ENCODE results near the gene SIGLEC6.

The SIGLEC6 gene

GRCh38 chr19:51524666-51525264 is 6.7 kb downstream of the SIGLEC6 start:
- Histone ChIP-seq H3K9me3 (replicated peaks; ENCODE audit: low read length) (no peaks in the 10 kb centered on the region), H3K4me2 (ENCODE audit: low read length) (no peak overlapping the region), H3K4me3 (ENCODE audit: low read length) (no peak overlapping the region), H3K36me3 (ENCODE audit: insufficient read depth, low read length) (no peaks in the 10 kb centered on the region), H3K4me1 (ENCODE audit: control insufficient read depth, insufficient read depth, low read length) (no peaks in the 10 kb centered on the region), H3K9ac (ENCODE audit: low read depth, low read length) (no peak overlapping the region), H3K27me3 (ENCODE audit: control insufficient read depth, insufficient read depth, low read length) (no peaks in the 10 kb centered on the region)

- no peak overlapping the region for H3K9ac ChIP-seq (ENCODE audit: low read depth, low read length)
- no peaks in the 10 kb centered on the region for H3K27me3 ChIP-seq (ENCODE audit: control insufficient read depth, insufficient read depth, low read length)
Observed at GRCh38 chr19:51521781-51522180, 9.7 kb downstream of the SIGLEC6 start.

GRCh38 chr19:51521357-51521756 is 10.1 kb downstream of the SIGLEC6 start:
- Histone ChIP-seq H3K27me3 (ENCODE audit: control insufficient read depth, insufficient read depth, low read length) (no peaks in the 10 kb centered on the region), H3K9ac (ENCODE audit: low read depth, low read length) (no peak overlapping the region), H3K4me3 (ENCODE audit: low read length) (no peak overlapping the region), H3K36me3 (ENCODE audit: insufficient read depth, low read length) (no peaks in the 10 kb centered on the region), H3K4me1 (ENCODE audit: control insufficient read depth, insufficient read depth, low read length) (no peaks in the 10 kb centered on the region), H3K4me2 (ENCODE audit: low read length) (no peak overlapping the region), H3K9me3 (replicated peaks; ENCODE audit: low read length) (no peaks in the 10 kb centered on the region)

More at GRCh38 chr19:51521781-51522180, 9.7 kb downstream of the SIGLEC6 start:
- H3K4me1 ChIP-seq (ENCODE audit: control insufficient read depth, insufficient read depth, low read length) = no peaks in the 10 kb centered on the region
- no peaks in the 10 kb centered on the region for H3K9me3 ChIP-seq (replicated peaks; ENCODE audit: low read length)
- no peaks in the 10 kb centered on the region for H3K36me3 ChIP-seq (ENCODE audit: insufficient read depth, low read length)
- H3K4me3 ChIP-seq (ENCODE audit: low read length) = no peak overlapping the region
- no peak overlapping the region for H3K4me2 ChIP-seq (ENCODE audit: low read length)

- H3K4me1 ChIP-seq (ENCODE audit: control insufficient read depth, insufficient read depth, low read length) = no peaks in the 10 kb centered on the region
- H3K4me3 ChIP-seq (ENCODE audit: low read length) = no peak overlapping the region
- H3K9ac ChIP-seq (ENCODE audit: low read depth, low read length) = no peak overlapping the region
- no peaks in the 10 kb centered on the region for H3K36me3 ChIP-seq (ENCODE audit: insufficient read depth, low read length)
- H3K27me3 ChIP-seq (ENCODE audit: control insufficient read depth, insufficient read depth, low read length) = no peaks in the 10 kb centered on the region
- no peak overlapping the region for H3K4me2 ChIP-seq (ENCODE audit: low read length)
- no peaks in the 10 kb centered on the region for H3K9me3 ChIP-seq (replicated peaks; ENCODE audit: low read length)
Observed at GRCh38 chr19:51520728-51521127, 10.7 kb downstream of the SIGLEC6 start.

GRCh38 chr19:51514866-51515481 is 16.5 kb downstream of the SIGLEC6 start:
- H3K9me3 ChIP-seq (replicated peaks; ENCODE audit: low read length) = no peaks in the 10 kb centered on the region
- H3K4me3 ChIP-seq (ENCODE audit: low read length) = no peak overlapping the region
- no peaks in the 10 kb centered on the region for H3K4me1 ChIP-seq (ENCODE audit: control insufficient read depth, insufficient read depth, low read length)
- H3K36me3 ChIP-seq (ENCODE audit: insufficient read depth, low read length) = no peaks in the 10 kb centered on the region
- H3K4me2 ChIP-seq (ENCODE audit: low read length) = no peak overlapping the region
- H3K9ac ChIP-seq (ENCODE audit: low read depth, low read length) = no peak overlapping the region
- H3K27me3 ChIP-seq (ENCODE audit: control insufficient read depth, insufficient read depth, low read length) = no peaks in the 10 kb centered on the region

- no peak overlapping the region for H3K4me2 ChIP-seq (ENCODE audit: low read length)
- no peaks in the 10 kb centered on the region for H3K27me3 ChIP-seq (ENCODE audit: control insufficient read depth, insufficient read depth, low read length)
- H3K9ac ChIP-seq (ENCODE audit: low read depth, low read length) = no peak overlapping the region
- no peaks in the 10 kb centered on the region for H3K9me3 ChIP-seq (replicated peaks; ENCODE audit: low read length)
- no peaks in the 10 kb centered on the region for H3K4me1 ChIP-seq (ENCODE audit: control insufficient read depth, insufficient read depth, low read length)
- H3K4me3 ChIP-seq (ENCODE audit: low read length) = no peak overlapping the region
- no peaks in the 10 kb centered on the region for H3K36me3 ChIP-seq (ENCODE audit: insufficient read depth, low read length)
Observed at GRCh38 chr19:51513968-51514367, 17.5 kb downstream of the SIGLEC6 start.

GRCh38 chr19:51511353-51511752 is 20.1 kb downstream of the SIGLEC6 start:
- Histone ChIP-seq H3K27me3 (ENCODE audit: control insufficient read depth, insufficient read depth, low read length) (no peaks in the 10 kb centered on the region), H3K9me3 (replicated peaks; ENCODE audit: low read length) (no peaks in the 10 kb centered on the region), H3K4me1 (ENCODE audit: control insufficient read depth, insufficient read depth, low read length) (no peaks in the 10 kb centered on the region), H3K9ac (ENCODE audit: low read depth, low read length) (no peak overlapping the region), H3K4me2 (ENCODE audit: low read length) (no peak overlapping the region), H3K36me3 (ENCODE audit: insufficient read depth, low read length) (no peaks in the 10 kb centered on the region), H3K4me3 (ENCODE audit: low read length) (no peak overlapping the region)

GRCh38 chr19:51509823-51510660 is 21.4 kb downstream of the SIGLEC6 start:
- Histone ChIP-seq H3K4me3 (ENCODE audit: low read length) (no peak overlapping the region), H3K4me2 (ENCODE audit: low read length) (no peak overlapping the region), H3K4me1 (ENCODE audit: control insufficient read depth, insufficient read depth, low read length) (no peaks in the 10 kb centered on the region), H3K27me3 (ENCODE audit: control insufficient read depth, insufficient read depth, low read length) (no peaks in the 10 kb centered on the region), H3K36me3 (ENCODE audit: insufficient read depth, low read length) (no peaks in the 10 kb centered on the region), H3K9ac (ENCODE audit: low read depth, low read length) (no peak overlapping the region), H3K9me3 (replicated peaks; ENCODE audit: low read length) (no peaks in the 10 kb centered on the region)

GRCh38 chr19:51508059-51508733 is 23.3 kb downstream of the SIGLEC6 start:
- no peak overlapping the region for H3K4me2 ChIP-seq (ENCODE audit: low read length)

GRCh38 chr19:51507640-51508058 is 23.8 kb downstream of the SIGLEC6 start:
- H3K4me1 ChIP-seq (ENCODE audit: control insufficient read depth, insufficient read depth, low read length) = no peaks in the 10 kb centered on the region
- no peak overlapping the region for H3K4me2 ChIP-seq (ENCODE audit: low read length)
- H3K9ac ChIP-seq (ENCODE audit: low read depth, low read length) = no peak overlapping the region
- no peaks in the 10 kb centered on the region for H3K36me3 ChIP-seq (ENCODE audit: insufficient read depth, low read length)
- H3K27me3 ChIP-seq (ENCODE audit: control insufficient read depth, insufficient read depth, low read length) = no peaks in the 10 kb centered on the region
- no peaks in the 10 kb centered on the region for H3K9me3 ChIP-seq (replicated peaks; ENCODE audit: low read length)
- no peak overlapping the region for H3K4me3 ChIP-seq (ENCODE audit: low read length)

More at GRCh38 chr19:51508059-51508733, 23.3 kb downstream of the SIGLEC6 start:
- H3K4me3 ChIP-seq (ENCODE audit: low read length) = no peak overlapping the region
- H3K9ac ChIP-seq (ENCODE audit: low read depth, low read length) = no peak overlapping the region
- no peaks in the 10 kb centered on the region for H3K4me1 ChIP-seq (ENCODE audit: control insufficient read depth, insufficient read depth, low read length)
- no peaks in the 10 kb centered on the region for H3K36me3 ChIP-seq (ENCODE audit: insufficient read depth, low read length)
- H3K27me3 ChIP-seq (ENCODE audit: control insufficient read depth, insufficient read depth, low read length) = no peaks in the 10 kb centered on the region
- H3K9me3 ChIP-seq (replicated peaks; ENCODE audit: low read length) = no peaks in the 10 kb centered on the region

GRCh38 chr19:51507192-51507591 is 24.3 kb downstream of the SIGLEC6 start:
- H3K9ac ChIP-seq (ENCODE audit: low read depth, low read length) = no peak overlapping the region
- H3K27me3 ChIP-seq (ENCODE audit: control insufficient read depth, insufficient read depth, low read length) = no peaks in the 10 kb centered on the region
- H3K4me1 ChIP-seq (ENCODE audit: control insufficient read depth, insufficient read depth, low read length) = no peaks in the 10 kb centered on the region

More at GRCh38 chr19:51507192-51507591, 24.3 kb downstream of the SIGLEC6 start:
- no peak overlapping the region for H3K4me3 ChIP-seq (ENCODE audit: low read length)
- H3K9me3 ChIP-seq (replicated peaks; ENCODE audit: low read length) = no peaks in the 10 kb centered on the region
- H3K4me2 ChIP-seq (ENCODE audit: low read length) = no peak overlapping the region
- H3K36me3 ChIP-seq (ENCODE audit: insufficient read depth, low read length) = no peaks in the 10 kb centered on the region
